Activated CD4-positive, alpha-beta memory T cell treated with anti-CD3 and anti-CD28 coated beads for 36 hours (primary cell): Measurements from ENCODE around the gene COL4A3. TPM values are rescaled to one million over a fixed set of nuclear protein-coding genes. Genes with fewer than 3 reads are reported as not detected.

Experiments
- total RNA-seq, 2 experiments: library from RNA; stranded (reverse); gene quantifications; one replicate each; pipeline ENCODE4 v1.2.3, GENCODE V29; 2021

Gene COL4A3
- total RNA-seq, 2 experiments from 2014 or later: not detected

Other genes starting within 250 kb of the COL4A3 start
- gene COL4A4, start 419 bp upstream of the COL4A3 start, total RNA-seq: not detected
- 10 to 100 TPM; 73.2 to 74.1 TPM for gene MFF, start 160.6 kb downstream of the COL4A3 start, total RNA-seq
- not detected for gene TM4SF20, start 214.7 kb downstream of the COL4A3 start, total RNA-seq
- not detected for gene SCYGR1, start 223.3 kb downstream of the COL4A3 start, total RNA-seq